Loucy (cell line): ENCODE data around the gene ABCC4.

ENCODE experiments used
- H2AFZ ChIP-seq: fragments of 200-600 bp; sonication (generic); 2 replicates; pipeline ENCODE4 v1.6.0; 2016; ENCODE audit warnings: antibody characterized with exemption, mild to moderate bottlenecking, low read length, moderate library complexity
- H3F3A ChIP-seq: fragments of 200-600 bp; 2 replicates; pipeline ENCODE4 v1.6.0; 2016; ENCODE audit warnings: antibody characterized with exemption, low read depth, mild to moderate bottlenecking
- H3K27me3 ChIP-seq: fragments of 200-600 bp; sonication (generic); 2 replicates; pipeline ENCODE4 v1.6.1; 2014; ENCODE audit warnings: low read length, mild to moderate bottlenecking; ENCODE audit not compliant: insufficient read depth, poor library complexity, severe bottlenecking
- H3K36me3 ChIP-seq: fragments of 200-600 bp; sonication (generic); 2 replicates; pipeline ENCODE4 v1.6.1; 2016; ENCODE audit warnings: low read length; ENCODE audit not compliant: insufficient read depth
- H3K4me1 ChIP-seq: fragments of 200-600 bp; sonication (generic); 2 replicates; pipeline ENCODE4 v1.5.1; 2014; ENCODE audit warnings: low read length, mild to moderate bottlenecking; ENCODE audit not compliant: insufficient read depth, poor library complexity, severe bottlenecking
- H3K4me2 ChIP-seq: fragments of 200-600 bp; sonication (generic); 2 replicates; pipeline ENCODE4 v1.6.0; 2014; ENCODE audit warnings: antibody characterized with exemption, low read length, low read depth, mild to moderate bottlenecking; ENCODE audit not compliant: poor library complexity, severe bottlenecking
- H3K4me3 ChIP-seq: fragments of 200-600 bp; sonication (generic); 2 replicates; pipeline ENCODE4 v1.5.1; 2014; ENCODE audit warnings: low read length, mild to moderate bottlenecking, mixed read lengths; ENCODE audit not compliant: poor library complexity, severe bottlenecking
- H3K79me2 ChIP-seq: fragments of 200-600 bp; sonication (generic); 2 replicates; pipeline ENCODE4 v1.6.1; 2014; ENCODE audit warnings: low read length; ENCODE audit not compliant: insufficient read depth
- H3K9ac ChIP-seq: fragments of 200-600 bp; sonication (generic); 2 replicates; pipeline ENCODE4 v1.6.0; 2014; ENCODE audit warnings: mild to moderate bottlenecking, low read depth, low read length, moderate library complexity; ENCODE audit not compliant: poor library complexity, severe bottlenecking
- H3K9me2 ChIP-seq: fragments of 200-600 bp; sonication (generic); replicated peaks from 2 replicates; pipeline ENCODE4 v1.6.1; 2016; ENCODE audit warnings: low read depth, low read length, mixed read lengths
- H3K9me3 ChIP-seq: fragments of 200-600 bp; sonication (generic); 2 replicates; pipeline ENCODE4 v1.6.1; 2014; ENCODE audit warnings: mild to moderate bottlenecking, antibody characterized with exemption, low read length, low read depth; ENCODE audit not compliant: insufficient read depth
- H4K20me1 ChIP-seq: fragments of 200-600 bp; sonication (generic); 2 replicates; pipeline ENCODE4 v1.6.0; 2014; ENCODE audit warnings: antibody characterized with exemption, low read length, mild to moderate bottlenecking; ENCODE audit not compliant: insufficient read depth, poor library complexity, severe bottlenecking
- EZH2phosphoT487 ChIP-seq: fragments of 200-600 bp; IDR thresholded peaks from 2 replicates; pipeline ENCODE4 v1.6.1; 2018; ENCODE audit warnings: antibody characterized with exemption, mild to moderate bottlenecking, moderate library complexity, borderline replicate concordance
- TF ChIP-seq, protein P1 (sequence below): fragments of 200-600 bp; sonication (generic); conservative IDR thresholded peaks from 2 replicates; pipeline ENCODE4 v1.5.1; 2014; ENCODE audit warnings: mild to moderate bottlenecking, antibody characterized with exemption, low read length

The ABCC4 gene

DNA sequence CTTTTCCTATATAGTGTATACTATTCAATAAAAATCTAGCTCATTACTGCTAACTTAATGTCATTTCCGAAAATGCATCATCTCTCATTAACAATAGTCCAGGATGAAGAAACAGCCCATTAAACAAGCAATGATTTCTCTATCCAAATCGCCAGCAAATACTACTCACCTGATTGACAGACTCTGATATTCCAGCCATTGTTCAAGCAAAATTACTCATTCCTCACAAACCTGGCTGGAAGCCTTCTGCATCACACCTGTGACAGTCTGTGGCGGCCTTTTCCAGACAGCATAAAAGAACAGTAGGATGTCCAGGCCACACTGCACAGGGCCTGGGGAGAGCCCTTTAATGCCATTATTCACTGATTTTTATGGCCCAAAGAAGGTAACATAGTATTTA lies 115.9 kb downstream of the ABCC4 start:
- H3K36me3 ChIP-seq, result no peaks in the 10 kb centered on the region
- peak overlapping the region; percentile 70 for H3K4me2 ChIP-seq
- H3K9ac ChIP-seq, result peak overlapping the region; percentile 7
- peak overlapping the region; percentile 58 for H3K4me3 ChIP-seq
- TF ChIP-seq, protein P1, sequence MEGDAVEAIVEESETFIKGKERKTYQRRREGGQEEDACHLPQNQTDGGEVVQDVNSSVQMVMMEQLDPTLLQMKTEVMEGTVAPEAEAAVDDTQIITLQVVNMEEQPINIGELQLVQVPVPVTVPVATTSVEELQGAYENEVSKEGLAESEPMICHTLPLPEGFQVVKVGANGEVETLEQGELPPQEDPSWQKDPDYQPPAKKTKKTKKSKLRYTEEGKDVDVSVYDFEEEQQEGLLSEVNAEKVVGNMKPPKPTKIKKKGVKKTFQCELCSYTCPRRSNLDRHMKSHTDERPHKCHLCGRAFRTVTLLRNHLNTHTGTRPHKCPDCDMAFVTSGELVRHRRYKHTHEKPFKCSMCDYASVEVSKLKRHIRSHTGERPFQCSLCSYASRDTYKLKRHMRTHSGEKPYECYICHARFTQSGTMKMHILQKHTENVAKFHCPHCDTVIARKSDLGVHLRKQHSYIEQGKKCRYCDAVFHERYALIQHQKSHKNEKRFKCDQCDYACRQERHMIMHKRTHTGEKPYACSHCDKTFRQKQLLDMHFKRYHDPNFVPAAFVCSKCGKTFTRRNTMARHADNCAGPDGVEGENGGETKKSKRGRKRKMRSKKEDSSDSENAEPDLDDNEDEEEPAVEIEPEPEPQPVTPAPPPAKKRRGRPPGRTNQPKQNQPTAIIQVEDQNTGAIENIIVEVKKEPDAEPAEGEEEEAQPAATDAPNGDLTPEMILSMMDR, result no peak
- no peak for TF ChIP-seq EZH2phosphoT487
- H4K20me1 ChIP-seq, result no peaks in the 10 kb centered on the region
- H2AFZ ChIP-seq, result no peak overlapping the region
- no peaks in the 10 kb centered on the region for H3K9me2 ChIP-seq
- peaks cover 5% of the 10 kb centered on the region; the same call in 1 of the 2 replicates for H3F3A ChIP-seq
- peaks cover 25% of the 10 kb centered on the region for H3K4me1 ChIP-seq
- no peaks in the 10 kb centered on the region for H3K79me2 ChIP-seq
- no peaks in the 10 kb centered on the region for H3K27me3 ChIP-seq
- H3K9me3 ChIP-seq, result no peaks in the 10 kb centered on the region

DNA sequence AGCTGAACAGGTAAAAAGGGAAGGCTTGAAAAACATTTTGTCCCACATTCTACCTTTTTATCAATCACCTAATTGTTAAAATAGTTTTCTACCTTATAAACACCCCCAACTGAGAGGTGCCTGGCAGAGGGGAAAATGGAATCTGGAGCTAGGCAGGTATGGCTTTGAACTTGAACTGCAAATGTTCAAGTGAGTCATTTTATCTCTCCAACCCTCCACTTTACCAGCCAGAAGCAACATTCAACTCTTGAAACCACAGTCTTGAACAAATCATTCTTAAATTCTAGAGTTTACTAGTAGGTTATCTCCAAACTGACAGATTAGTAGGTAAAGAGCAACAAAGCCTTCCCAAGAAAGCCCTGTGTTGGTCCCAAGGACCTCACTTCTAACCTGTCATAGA lies 116.9 kb downstream of the ABCC4 start:
- H3K4me1 ChIP-seq, result peaks cover 25% of the 10 kb centered on the region
- H3K9me2 ChIP-seq, result no peaks in the 10 kb centered on the region
- no peak overlapping the region for H3K9ac ChIP-seq
- H3K79me2 ChIP-seq, result no peaks in the 10 kb centered on the region
- H3K27me3 ChIP-seq, result no peaks in the 10 kb centered on the region
- no peaks in the 10 kb centered on the region for H4K20me1 ChIP-seq
- no peaks in the 10 kb centered on the region for H3K9me3 ChIP-seq
- no peak overlapping the region for H3K4me2 ChIP-seq
- H3K36me3 ChIP-seq, result no peaks in the 10 kb centered on the region
- H3F3A ChIP-seq, result peaks cover 5% of the 10 kb centered on the region; the same call in 1 of the 2 replicates
- no peak overlapping the region for H3K4me3 ChIP-seq
- H2AFZ ChIP-seq, result no peak overlapping the region
- TF ChIP-seq EZH2phosphoT487, result no peak
- TF ChIP-seq, protein P1, result no peak

DNA sequence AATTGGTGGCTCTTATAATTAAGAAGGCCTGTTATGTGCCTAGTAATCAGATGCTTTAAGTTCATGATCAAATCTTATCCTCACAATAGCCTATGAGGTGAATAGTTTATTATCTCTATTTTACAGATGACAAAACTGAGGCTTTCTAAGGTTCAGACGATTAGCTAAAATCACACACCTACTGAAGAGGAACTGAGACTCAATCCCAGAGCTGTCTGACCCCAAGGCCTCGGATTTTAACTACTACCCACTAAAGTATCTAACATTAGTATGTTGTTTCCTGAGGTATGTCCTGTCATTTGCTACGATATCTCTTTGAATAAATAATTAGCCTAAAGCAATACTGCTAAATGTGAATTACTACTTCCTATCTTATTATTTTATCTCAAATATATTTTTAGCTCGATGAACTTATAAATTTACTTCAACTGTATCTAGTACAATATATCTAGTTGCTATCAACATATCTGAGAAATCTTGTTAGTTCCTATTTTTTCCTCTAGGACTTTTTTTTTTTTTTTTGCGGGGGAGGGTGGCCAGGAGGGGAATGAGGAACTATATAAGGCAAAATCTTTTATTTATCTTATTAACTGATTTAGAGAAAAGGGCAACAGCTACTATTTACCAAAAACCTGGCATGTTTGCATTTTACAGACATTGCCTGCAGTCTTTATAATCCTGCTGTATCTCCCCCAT lies 118.5 kb downstream of the ABCC4 start:
- H3K9me2 ChIP-seq, result no peaks in the 10 kb centered on the region
- H3K4me1 ChIP-seq, result peaks cover 25% of the 10 kb centered on the region
- no peak overlapping the region for H3K9ac ChIP-seq
- H3K9me3 ChIP-seq, result no peaks in the 10 kb centered on the region
- peaks cover 2% of the 10 kb centered on the region; the same call in 1 of the 2 replicates for H3K36me3 ChIP-seq
- H3K4me2 ChIP-seq, result no peak overlapping the region
- H3K79me2 ChIP-seq, result no peaks in the 10 kb centered on the region
- H4K20me1 ChIP-seq, result no peaks in the 10 kb centered on the region
- H2AFZ ChIP-seq, result no peak overlapping the region
- H3K4me3 ChIP-seq, result no peak overlapping the region
- no peaks in the 10 kb centered on the region for H3K27me3 ChIP-seq
- H3F3A ChIP-seq, result peaks cover 5% of the 10 kb centered on the region; the same call in 1 of the 2 replicates
- TF ChIP-seq, protein P1, result no peak
- TF ChIP-seq EZH2phosphoT487, result no peak
